Muscle of arm (tissue), 12 donors: ENCODE results near the gene RAP1GAP. TPM values are rescaled to one million over a fixed set of nuclear protein-coding genes. Genes with fewer than 3 reads are reported as not detected.

Experiments used
- DNase-seq: peaks from one replicate; pipeline ENCODE4 v3.0.0-alpha.2; 2013
- polyA plus RNA-seq, 12 donors: library from polyadenylated mRNA; unstranded; fragments of 120-200 nt; gene quantifications; one replicate each; pipeline ENCODE4 v1.2.1, GENCODE V29; 2013; ENCODE audit not compliant: insufficient read length in 12 of 12

Gene RAP1GAP
- polyA plus RNA-seq, 12 donors = 1.1 to 9.2 (median 1.7) TPM; not detected in 1

DNA sequence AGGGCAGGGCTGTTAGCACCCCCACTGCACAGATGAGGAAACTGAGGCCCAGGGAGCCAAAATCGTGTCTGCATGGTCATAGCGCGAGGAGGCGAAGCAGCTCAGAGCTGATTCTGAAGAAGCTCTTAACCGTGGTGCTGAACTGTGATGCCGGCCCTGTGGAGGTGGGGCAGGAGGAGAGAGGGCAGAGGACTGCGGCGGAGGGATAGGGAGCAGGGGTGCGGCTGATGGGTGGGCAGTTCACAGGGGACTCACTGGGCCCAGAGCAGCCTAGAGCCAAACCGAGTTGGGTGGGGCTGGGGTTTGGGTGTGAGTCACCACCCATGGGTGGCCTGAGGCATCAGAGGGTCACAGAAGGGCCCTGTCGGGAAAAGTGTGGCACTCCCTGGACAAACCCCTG lies 74.7 kb downstream of the RAP1GAP start:
- DNase-seq = no peak

DNA sequence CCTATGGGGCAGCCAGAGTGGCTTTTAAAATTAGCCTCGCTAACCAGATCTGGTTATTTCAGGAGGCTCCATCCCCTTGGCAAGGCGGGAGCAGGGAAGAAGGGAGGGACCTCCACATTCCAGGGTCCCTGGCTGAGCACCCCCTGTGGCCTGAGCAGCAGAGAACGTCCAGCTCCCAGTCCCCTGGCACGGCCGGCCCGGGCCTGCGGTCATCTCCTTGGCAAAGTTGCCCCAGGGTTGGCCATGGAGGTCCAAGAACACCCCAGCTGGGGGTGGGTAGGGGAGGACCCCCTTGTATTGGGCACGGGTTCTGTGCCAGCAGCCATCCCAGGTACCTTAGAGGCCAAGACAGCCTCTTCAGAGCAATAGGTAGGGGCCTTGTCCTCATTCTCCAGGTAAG lies 75.9 kb downstream of the RAP1GAP start:
- no peak for DNase-seq

DNA sequence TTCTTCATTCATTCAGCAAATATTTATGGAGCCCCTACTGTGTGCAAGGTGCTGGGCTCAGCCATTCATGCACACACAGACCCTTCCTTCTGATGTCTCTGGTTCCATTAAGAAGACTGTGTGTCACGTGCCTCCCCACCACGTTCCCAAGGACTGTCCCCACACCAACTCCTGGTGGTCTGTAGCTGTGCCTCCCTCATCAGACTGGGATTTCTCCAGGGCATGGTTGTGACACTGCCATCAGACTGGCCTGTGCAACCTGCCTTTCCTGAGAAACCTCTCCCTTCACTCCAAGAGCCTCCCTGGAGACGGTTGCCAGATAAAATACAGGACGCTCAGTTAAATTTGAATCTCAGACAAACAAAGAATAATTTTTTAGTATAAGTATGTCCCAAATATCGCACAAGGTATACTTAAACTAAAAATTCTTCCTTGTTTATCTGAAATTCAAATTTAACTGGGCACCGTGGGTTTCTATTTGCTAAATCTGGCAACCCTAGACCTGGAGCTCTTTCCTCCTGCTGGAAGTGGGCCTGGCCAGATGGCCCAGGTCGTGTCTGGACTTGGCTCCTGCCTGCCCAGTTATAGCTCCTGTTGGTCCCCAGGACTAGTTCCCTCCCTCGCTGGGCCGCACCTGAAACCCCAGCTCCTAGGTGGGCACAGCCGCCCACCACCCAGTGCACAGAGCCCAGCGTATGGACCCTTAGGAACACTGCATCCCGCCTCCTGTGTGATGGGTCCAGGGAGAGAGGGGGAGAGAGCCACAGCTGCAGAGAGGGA lies 76.9 kb downstream of the RAP1GAP start:
- DNase-seq = no peak

DNA sequence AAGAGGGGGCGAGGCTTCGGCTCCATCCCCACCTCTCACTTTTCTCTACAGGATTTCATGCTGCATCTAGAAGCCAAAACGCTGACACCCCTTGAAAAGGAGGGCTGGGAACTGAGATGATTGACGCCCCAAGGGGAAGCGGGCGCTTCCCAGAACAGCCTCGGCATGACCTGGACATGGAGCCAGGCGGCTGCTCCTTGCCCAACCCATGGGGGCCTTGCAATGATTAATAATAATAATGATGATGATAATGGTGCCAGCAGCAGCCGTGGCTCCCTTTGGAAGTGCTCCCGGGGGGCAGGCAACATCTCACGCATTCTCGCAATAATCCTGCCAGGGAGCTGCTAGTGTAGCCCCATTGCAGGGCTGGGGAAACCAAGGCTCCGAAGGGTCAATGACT lies 78.2 kb downstream of the RAP1GAP start:
- no peak for DNase-seq

DNA sequence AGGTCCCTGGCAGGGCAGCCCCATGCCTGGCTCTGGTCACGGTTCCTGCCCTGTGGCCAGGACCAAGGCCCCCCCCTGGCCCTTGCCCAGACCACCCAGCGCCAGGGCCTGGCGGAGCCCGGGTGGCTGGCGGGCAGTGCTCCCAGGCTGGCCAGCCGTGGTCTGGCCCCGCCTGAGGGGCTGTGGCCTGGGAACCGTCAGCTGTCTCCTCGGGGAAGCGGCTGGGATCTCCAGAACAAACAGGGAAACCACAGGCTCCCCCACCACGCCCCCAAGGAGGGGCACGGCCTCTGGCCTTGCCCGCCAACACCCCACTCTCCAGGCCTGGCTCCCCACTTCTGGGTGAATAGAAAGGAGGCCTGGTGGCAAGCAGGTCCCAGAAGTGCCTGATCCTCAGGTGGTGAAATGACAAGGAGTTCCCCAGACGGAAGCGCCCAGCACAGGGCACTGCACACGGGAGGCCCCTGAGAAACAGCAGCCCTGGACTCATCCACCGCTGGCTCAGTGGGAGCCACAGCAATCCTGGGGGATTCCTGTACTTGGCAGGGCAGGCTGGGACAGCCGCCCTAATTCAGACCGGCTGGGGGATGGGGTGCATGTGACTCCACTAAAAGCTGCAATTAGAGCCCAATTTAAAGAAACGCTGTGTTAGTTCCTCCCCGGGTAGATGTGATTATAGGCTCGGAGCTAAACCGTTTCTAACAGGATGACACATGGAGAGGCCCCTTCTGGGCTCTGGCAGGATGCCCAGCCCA lies 78.9 kb downstream of the RAP1GAP start:
- no peak for DNase-seq

DNA sequence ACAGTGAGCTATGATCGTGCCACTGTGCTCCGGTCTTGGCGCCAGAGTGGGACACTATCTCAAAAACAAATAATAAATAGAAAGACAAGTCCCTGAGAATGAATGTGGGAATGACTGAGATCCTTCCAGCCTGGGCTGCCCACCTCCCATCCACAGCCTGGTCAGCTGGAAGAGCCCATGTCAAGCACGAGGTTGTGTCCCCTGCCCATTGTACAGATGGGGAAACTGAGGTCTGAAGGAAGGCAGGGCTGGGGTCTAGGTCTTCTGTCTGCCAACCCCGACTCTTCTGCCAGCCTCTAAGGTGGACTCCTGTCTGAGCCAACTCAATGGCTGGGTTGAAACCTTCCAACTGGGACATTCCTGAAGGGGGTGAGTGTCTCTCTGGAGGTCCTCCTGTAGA lies 79.5 kb downstream of the RAP1GAP start:
- no peak for DNase-seq

DNA sequence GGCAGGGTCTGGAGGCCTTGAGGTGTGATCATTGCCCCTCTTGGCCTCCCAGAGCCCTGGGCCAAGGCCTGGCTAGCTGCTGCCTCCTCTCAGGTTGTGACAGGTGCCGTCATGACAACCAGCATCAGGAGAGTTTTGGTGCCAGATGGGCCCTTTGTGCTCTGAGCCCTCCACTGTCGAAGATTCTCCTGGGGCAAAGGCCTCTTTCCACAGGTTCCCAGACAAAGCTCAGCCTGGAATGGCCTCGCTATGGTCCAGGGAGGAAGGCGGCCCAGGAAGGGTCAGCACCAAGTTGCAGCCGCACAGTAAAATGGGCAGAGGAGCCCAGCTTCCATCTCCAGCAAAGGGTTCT lies 81.6 kb downstream of the RAP1GAP start:
- no peak for DNase-seq

DNA sequence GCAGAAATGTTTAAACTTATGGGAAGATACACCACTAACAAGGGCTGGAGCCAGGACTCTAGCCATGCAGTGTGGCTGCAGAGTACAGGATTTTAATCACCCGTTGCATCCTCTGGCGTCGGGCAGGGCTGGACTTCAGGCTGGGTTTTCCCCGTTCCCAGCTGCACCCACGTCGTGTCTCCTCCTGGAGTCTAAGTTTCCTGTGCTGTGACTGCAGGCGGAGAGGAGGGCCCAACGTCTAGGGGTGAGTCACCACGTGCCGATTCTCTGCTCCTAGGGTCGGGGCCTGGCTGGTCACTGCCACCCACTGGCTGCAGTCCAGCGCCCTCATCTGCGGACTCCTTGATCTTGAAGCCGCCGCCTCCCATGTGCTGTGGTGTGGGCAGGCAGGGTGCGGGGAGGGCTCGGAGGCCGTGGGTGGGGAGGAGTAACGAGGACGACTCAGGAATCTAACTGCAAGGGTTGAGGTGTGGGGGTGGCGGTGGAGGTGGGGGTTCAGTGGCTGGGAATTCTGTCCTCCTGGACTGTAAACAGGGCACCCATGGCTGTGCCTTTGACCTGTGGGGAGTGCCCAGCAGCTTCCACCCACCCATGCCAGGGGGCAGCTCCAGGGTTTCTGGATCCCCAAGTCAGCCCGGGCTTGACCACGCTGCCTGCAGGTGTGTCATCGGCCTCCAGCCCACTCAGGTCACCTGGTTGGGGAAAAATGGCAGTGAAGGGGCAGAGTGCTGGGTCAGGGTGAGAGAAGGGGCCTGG lies 82.1 kb downstream of the RAP1GAP start:
- DNase-seq = peak; percentile 10

DNA sequence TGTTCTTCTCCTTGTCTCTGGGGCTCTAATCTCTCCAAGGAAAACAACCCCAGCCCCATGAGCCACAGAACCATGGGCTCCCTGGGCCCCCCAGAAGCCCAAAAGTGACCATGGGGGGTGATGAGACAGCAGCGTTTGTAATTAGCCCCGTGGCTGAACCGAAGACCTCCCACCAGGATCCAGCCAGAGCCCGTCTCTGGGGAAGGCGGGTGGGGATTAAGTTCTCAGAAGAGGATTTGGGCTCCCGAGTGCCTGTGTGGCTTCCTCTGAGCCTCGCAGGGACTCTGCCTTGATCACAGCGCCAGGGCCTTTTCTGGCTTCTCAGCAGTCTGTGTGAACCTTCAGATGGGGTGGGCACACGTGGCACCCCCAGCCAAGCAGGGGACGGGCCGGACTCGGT lies 82.9 kb downstream of the RAP1GAP start:
- no peak for DNase-seq

DNA sequence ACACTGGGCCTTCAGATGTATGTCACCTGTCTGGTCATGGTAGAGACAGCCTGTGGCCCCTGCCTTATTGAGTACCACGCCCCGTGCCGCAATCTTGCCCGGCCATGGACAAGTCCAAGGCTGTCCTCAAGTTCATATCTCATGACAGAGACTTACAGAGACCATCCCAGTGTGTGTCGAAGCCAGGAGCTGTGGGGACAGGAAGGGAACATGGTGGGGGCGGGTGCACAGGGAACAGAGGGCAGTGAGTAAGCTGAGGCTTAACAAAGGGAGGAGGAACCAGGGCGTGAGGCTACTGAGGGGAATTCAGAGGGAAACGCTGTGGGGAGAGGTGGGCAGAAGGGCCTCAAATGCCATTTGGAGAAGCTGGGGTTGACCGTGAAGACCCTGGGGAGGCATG lies 84.1 kb downstream of the RAP1GAP start:
- DNase-seq = no peak

DNA sequence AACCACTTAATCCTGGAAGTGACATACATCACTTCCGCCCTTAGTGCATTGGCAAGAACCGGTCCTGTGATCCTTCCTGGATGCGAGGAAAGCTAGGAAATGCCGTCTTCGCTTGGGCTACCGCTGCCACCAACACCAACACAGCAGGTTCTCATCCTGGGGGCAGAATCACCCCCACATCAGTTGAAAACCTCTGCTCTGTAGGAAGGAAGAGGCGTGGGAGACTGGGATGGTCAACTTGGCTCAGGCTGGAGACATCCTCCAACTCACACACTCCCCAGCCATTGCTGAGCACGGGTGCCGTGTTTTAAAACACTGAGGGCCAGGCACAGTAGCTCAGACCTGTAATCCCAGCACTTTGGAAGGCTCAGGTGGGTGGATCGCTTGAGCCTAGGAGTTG lies 85.1 kb downstream of the RAP1GAP start:
- DNase-seq = no peak

DNA sequence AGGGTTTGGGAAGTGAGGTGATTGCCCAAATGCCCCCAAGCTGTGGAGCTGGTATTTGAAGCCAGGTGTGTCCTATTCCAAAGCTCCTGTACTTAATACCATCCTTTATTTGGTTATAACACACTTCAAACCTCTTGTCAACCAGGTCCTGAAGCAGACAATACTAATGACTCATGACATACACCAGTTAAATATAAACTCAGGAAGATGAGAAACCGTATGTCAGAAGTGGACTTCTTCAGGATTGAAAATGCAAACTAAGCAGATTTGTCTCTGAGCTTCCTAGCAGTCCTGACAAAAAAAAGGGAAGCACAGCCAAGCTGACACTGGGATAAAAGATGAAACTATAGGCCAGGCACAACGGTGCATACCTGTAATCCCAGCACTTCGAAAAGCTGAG lies 89.4 kb downstream of the RAP1GAP start:
- DNase-seq = no peak

DNA sequence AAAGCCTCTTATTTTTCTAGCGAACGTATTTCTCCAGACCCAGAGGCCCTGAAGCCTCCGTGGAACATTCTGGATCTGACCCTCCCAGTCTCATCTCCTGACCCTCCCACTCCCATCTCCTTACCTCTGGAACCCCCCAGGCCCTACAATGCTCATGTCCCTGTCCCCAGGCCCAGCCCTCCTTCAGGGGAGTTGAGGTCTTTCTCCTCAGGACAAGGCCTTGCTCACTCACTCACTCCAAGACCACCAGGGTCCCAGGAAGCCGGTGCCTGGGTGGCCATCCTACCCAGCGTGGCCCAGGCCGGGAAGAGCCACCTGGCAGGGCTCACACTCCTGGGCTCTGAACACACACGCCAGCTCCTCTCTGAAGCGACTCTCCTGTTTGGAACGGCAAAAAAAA lies 91.2 kb downstream of the RAP1GAP start:
- no peak for DNase-seq

DNA sequence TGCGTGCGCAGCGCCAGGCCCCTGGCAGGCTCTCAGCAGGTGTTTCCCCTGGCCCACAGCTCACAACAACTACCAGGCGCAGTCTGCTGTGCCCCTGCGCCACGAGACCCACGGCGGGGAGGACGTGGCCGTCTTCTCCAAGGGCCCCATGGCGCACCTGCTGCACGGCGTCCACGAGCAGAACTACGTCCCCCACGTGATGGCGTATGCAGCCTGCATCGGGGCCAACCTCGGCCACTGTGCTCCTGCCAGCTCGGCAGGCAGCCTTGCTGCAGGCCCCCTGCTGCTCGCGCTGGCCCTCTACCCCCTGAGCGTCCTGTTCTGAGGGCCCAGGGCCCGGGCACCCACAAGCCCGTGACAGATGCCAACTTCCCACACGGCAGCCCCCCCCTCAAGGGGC lies 91.8 kb downstream of the RAP1GAP start:
- no peak for DNase-seq

DNA sequence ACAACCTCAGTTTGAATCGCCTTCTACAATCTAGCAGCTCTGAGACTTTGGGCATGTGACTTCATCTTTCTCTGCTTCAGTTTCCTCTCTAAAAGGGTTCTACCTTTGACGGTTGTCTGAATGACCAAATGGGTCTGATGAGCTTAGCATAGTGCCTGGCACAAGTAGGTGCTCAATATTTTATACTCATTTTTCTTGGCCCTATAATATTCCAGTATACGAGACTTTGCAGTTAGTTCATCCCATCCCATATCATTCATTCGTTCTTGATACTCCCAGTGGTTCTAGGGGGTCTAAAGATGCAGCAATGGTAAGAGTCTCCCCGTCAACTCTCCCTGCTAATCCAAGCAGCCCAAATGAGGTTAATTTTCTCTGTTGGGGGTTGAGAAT lies 92.4 kb downstream of the RAP1GAP start:
- DNase-seq = no peak

DNA sequence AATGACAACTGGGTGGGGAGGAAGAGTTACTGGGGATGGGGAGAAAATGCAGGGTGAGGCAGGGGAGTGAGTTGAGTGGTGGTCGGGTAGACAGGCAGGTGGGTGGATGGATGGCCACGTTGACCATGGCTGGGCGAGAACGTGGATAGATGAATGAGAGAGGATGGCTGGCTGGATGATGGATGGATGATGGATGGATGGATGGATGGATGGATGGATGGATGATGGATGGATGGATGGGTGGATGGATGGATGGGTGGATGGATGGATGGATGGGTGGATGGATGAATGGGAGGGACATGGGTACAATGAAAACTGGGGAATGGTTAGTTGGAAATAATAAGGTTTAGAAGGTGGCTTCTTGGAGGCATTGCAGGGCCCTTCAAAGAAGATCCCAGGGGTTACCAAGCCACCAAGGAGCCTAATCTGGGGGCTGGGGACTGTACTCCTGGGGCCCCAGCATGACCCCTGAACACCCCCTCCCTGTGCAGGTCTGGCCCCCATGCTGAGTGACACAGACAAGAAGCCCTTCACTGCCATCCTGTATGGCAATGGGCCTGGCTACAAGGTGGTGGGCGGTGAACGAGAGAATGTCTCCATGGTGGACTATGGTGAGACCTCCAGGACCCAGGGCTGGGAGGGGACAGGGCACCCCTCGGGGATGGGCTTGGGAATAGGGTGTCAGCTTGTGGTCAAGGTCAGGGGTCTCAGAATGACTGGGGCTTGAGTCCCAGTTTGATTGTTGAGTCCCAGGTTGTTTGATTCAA lies 92.9 kb downstream of the RAP1GAP start:
- no peak for DNase-seq

DNA sequence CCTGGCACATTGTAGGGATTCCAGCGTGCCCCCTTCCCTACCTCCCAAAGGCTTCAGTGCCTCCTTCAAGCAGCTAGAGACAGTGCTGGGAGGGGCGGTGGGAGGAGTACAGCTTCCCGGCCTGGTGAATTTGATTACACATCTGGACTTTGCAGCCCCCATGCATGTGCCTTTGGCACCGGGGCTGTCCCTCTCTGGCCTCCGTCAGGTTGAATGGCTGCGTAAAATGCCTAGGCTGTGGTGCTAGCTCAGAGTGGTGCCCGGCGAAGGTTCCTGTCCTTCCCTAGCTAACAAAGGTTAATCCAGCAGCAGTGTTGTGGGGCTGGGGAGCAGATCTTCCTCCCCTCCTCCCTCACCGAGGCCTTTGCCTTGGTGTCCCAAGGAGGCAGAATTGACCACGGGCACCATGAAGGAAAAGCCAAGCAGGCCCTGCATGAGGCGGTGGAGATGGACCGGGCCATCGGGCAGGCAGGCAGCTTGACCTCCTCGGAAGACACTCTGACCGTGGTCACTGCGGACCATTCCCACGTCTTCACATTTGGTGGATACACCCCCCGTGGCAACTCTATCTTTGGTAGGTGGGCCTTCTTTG lies 93.7 kb downstream of the RAP1GAP start:
- no peak for DNase-seq

DNA sequence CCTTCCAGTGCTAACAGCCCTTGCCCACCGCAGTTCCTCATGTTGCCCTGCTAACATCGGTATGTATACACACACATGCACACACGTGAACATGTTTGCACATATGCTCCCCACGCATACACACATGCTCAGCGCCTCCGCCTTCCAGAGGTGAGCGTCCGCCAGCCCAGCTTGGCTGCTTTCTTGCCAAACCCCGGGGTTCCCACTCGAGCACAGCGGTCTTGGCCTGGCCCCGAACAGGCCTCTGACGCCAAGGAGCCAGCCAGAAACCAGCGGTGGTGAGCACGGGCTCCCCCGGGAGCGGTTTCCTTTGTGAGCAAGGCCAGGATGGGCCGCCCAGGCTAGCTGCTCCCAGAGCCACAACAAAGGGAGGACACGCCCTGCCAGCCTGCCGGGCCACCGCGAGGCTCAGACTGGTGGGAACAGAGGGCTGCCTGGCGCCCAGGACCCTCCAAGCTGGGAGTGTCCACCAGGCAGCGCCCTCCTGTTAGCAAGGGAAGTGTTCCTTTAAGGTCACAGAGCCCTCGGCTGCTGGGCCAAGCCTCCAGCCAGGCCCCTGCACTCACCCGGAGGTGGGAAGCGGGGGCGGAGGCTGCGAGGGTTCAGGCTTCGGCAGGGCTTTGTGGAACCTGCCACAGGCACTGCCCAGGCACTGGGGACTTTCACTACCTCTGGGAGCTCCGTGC lies 94.5 kb downstream of the RAP1GAP start:
- peak; percentile 21 for DNase-seq

DNA sequence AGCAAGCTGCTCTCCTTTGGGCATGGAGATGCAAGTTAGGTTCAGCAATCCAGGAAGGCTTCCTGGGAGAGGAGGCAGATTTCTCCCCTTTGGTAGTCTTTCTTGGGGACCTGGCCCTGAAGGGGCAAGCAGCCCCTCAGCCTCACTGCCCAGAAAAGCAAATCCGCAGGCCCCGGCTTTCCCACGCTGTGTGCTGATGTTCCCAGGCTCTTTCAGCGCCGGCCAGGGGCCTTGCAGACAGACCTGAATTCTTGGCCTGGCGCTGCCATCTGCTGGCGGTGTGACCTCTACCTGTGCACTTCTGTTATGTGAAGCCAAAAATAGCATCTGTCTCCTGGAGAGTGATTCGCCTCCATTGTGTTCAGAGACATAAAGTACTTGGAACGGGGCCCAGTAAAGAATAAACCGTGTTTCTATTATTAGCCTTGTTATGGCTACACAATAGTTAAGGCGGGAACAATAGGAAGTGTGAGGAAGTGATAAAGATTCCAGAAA lies 95.1 kb downstream of the RAP1GAP start:
- DNase-seq = peak; percentile 57

DNA sequence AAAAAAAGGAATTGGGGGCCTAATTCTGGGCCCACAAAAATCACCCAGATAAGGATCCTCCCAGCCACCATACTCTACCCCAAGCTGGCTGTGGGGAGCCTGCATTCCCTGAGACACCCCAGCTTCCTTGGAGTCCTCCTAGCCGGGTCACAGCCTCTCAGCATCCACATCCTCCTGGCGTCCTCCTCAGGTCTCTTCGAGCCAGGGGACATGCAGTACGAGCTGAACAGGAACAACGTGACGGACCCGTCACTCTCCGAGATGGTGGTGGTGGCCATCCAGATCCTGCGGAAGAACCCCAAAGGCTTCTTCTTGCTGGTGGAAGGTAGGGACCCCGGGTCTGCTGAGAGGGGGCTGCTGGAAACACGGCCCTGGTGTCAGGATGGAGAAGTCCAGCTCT lies 95.7 kb downstream of the RAP1GAP start:
- no peak for DNase-seq

DNA sequence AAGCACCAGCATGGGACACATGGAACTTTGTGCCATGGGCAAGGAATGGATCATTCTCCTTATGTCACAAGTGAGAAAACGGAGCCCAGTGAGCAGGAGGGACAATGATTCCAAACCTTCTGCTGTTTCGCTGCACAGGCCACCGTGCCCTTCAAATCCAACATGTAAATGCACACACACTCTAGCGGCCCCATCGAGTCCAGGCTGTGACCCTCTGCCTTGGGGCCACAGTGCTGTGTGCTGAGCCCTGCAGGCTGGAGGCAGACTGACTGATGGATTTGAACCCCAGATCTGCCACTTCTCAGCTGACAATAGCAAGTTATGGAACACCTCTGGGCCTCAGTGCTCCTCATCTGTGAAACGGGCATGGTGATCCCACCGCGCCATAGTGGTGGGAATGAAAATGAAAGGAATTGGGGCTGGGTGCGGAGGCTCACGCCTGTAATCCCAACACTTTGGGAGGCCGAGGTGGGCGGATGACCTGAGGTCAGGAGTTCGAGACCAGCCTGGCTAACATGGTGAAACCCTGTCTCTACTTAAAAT lies 96.4 kb downstream of the RAP1GAP start:
- DNase-seq = no peak
